LoVo (cell line): Measurements from ENCODE around the gene CCDC71L.
A peak's percentile ranks its signal among the peaks of the same experiment; 100 is the strongest.
"Not testable (repeated sequence)": the region's sequence is repeated elsewhere in the genome, so short reads cannot be mapped to it uniquely, and the experiment has no call there.

Source experiments
- DNase-seq: peaks from one replicate; pipeline ENCODE4 v3.0.0-alpha.2; 2016; ENCODE audit warnings: low spot score

Gene CCDC71L

GRCh38 chr7:106660862-106661720, at the start of gene CCDC71L:
TSS of gene CCDC71L (minus strand) at chr7:106661158. CDS start at chr7:106660896, 262 bp downstream.
- DNase-seq = peak; percentile 84

- not testable (repeated sequence) for DNase-seq
These were observed 48.6 kb upstream of the CCDC71L start for GRCh38 chr7:106709604-106710003.

GRCh38 chr7:106704000-106704840, 43.3 kb upstream of the CCDC71L start:
- DNase-seq = no peak

- no peak for DNase-seq
These were observed 32.9 kb upstream of the CCDC71L start for GRCh38 chr7:106693677-106694353.

- DNase-seq = no peak
These were observed 31.6 kb upstream of the CCDC71L start for GRCh38 chr7:106692450-106693051.

- not testable (repeated sequence) for DNase-seq
These were observed 27.2 kb upstream of the CCDC71L start for GRCh38 chr7:106688161-106688560.

DNA sequence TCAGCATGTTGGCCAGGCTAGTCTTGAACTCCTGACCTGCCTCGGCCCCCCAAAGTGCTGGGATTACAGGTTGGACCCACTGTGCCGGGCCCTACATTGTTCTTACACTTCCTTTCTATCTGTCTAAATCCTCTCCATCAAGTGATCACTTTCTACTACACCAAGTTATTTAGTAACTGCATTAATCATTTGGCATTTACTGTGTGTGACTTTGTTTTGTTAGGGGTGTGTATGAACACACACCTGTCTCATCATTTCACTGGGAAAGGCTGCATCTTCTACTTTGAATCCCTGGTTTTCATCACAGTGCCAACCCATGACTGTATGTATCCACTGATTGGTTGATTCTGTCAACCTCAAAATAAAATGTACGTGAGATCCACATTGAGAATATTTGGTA, 23.0 kb upstream of the CCDC71L start:
- no peak for DNase-seq

GRCh38 chr7:106681815-106682495, 21.0 kb upstream of the CCDC71L start:
- DNase-seq = no peak

DNA sequence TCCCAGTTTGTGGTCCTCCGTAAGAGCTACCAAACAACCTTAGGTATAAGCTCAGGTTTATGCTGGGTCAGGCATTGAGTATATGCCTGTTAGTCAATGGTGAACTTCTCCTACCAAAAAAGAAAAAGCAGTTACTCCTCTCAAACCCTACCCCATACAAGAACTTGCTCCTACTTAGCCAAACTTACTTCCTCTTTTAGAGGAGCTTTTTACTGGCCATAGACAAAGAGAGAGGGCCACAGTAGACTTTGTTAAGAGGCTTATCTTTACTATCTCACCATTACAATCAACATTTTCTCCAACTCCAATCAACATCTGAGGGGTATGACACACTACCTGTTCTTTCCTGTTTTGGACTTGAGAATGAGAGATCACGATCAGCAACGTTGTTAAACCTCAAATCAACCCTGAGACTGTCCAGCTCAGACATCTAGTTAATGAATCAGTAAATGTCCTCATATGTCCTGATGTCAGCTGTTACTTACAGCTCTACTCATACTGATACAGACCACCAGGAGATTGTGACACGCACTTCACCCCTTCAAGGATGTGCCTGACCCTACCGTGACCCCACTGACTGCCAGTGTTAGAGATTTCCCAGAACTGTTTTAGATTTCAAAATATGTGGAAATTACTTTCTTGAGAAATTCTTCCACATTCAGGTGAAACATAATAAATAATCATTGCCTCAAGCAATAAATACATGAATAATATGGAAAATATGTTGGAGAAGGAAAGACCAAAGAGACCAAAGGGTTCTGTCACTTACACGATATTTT, 18.4 kb upstream of the CCDC71L start:
- DNase-seq = no peak

DNA sequence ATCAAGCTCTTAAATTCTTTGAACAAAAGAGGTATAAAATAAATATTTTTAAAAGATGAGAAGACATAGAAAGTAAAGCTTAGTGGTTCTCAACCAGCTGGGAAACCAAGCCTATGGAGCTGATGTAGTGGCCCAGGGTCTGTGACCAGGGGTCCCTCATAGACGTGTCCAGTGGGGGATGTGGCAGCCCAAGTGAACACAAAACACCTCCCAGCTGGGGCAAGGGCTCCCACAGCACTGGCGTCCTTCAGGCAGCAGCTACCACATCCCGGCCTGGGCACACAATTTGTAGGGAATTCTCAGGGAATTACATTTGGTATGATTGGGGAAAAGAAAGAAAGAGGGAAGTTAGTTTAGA, 17.8 kb upstream of the CCDC71L start:
- no peak for DNase-seq

GRCh38 chr7:106676506-106676905, 15.5 kb upstream of the CCDC71L start:
- not testable (repeated sequence) for DNase-seq

DNA sequence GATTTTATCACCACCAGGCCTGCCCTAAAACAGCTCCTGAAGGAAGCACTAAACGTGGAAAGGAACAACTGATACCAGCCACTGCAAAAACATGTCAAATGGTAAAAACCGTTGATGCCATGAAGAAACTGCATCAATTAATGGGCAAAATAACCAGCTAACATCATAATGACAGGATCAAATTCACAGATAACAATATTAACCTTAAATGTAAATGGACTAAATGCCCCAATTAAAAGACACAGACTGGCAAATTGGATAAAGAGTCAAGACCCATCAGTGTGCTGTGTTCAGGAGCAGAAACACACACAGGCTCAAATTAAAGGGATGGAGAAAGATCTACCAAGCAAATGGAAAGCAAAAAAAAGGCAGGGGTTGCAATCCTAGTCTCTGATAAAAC, 12.7 kb upstream of the CCDC71L start:
- not testable (repeated sequence) for DNase-seq

GRCh38 chr7:106671930-106672329, 11.0 kb upstream of the CCDC71L start:
- DNase-seq = not testable (repeated sequence)

GRCh38 chr7:106671160-106671559, 10.2 kb upstream of the CCDC71L start:
- no peak for DNase-seq

GRCh38 chr7:106668861-106669524, 8.0 kb upstream of the CCDC71L start:
- no peak for DNase-seq

GRCh38 chr7:106666353-106666752, 5.4 kb upstream of the CCDC71L start:
- no peak for DNase-seq

- no peak for DNase-seq
These were observed 3.4 kb upstream of the CCDC71L start for GRCh38 chr7:106664343-106664742.

GRCh38 chr7:106659963-106660861, 746 bp downstream of the CCDC71L start:
- peak; percentile 82 for DNase-seq
